DND-41 (cell line): ENCODE data around the gene RBM44.

ENCODE experiments used
- ATAC-seq: fragments of 200-7000 bp; cut with Tn5 transposase; 3 replicates; pipeline ENCODE4 v1.9.1; 2021; ENCODE audit warnings: low read depth; ENCODE audit not compliant: insufficient read depth
- DNase-seq: peaks from one replicate; pipeline ENCODE4 v3.0.0-alpha.2; 2020
- H2AFZ ChIP-seq: 2 replicates; pipeline ENCODE4 v1.6.0; 2012; ENCODE audit warnings: low read depth, low read length
- H3K27ac ChIP-seq: 2 replicates; pipeline ENCODE4 v1.5.1; 2012; ENCODE audit warnings: low read length, inconsistent platforms
- H3K27me3 ChIP-seq: fragments of 200-600 bp; sonication (generic); 2 replicates; pipeline ENCODE4 v1.6.0; 2012; ENCODE audit warnings: low read length, mild to moderate bottlenecking, inconsistent platforms; ENCODE audit not compliant: insufficient read depth, poor library complexity
- H3K36me3 ChIP-seq: 2 replicates; pipeline ENCODE4 v1.5.1; 2012; ENCODE audit warnings: low read length, inconsistent platforms; ENCODE audit not compliant: insufficient read depth
- H3K4me1 ChIP-seq: 2 replicates; pipeline ENCODE4 v1.5.1; 2012; ENCODE audit warnings: mild to moderate bottlenecking, low read length; ENCODE audit not compliant: insufficient read depth
- H3K4me2 ChIP-seq: 2 replicates; pipeline ENCODE4 v1.6.0; 2012; ENCODE audit warnings: mild to moderate bottlenecking, moderate library complexity, low read length, inconsistent platforms; ENCODE audit not compliant: insufficient read depth
- H3K4me3 ChIP-seq, 2 experiments: fragments of 200-600 bp in 1 of 2; shearing (Covaris generic) in 1 of 2; 2 replicates each; pipeline ENCODE4 v1.5.1; 2012 to 2016; ENCODE audit warnings: inconsistent platforms in 2 of 2, low read length in 2 of 2, mild to moderate bottlenecking in 2 of 2, low read depth in 1 of 2, moderate library complexity in 1 of 2
- H3K79me2 ChIP-seq: 2 replicates; pipeline ENCODE4 v1.6.0; 2012; ENCODE audit warnings: low read length, inconsistent platforms; ENCODE audit not compliant: insufficient read depth
- H3K9ac ChIP-seq: 2 replicates; pipeline ENCODE4 v1.6.0; 2012; ENCODE audit warnings: low read depth, mild to moderate bottlenecking, inconsistent platforms, low read length, moderate library complexity
- H3K9me3 ChIP-seq: 2 replicates; pipeline ENCODE4 v1.5.1; 2012; ENCODE audit warnings: low read length, moderate library complexity, mild to moderate bottlenecking, inconsistent platforms; ENCODE audit not compliant: insufficient read depth, severe bottlenecking
- H4K20me1 ChIP-seq: 2 replicates; pipeline ENCODE4 v1.6.0; 2012; ENCODE audit warnings: low read length; ENCODE audit not compliant: insufficient read depth
- CTCF ChIP-seq: IDR thresholded peaks from 2 replicates; pipeline ENCODE4 v1.5.1; 2012; ENCODE audit warnings: borderline replicate concordance, low read length, moderate library complexity, mild to moderate bottlenecking; ENCODE audit not compliant: poor library complexity, severe bottlenecking; ENCODE audit errors: extremely low read depth
- EZH2 ChIP-seq: IDR thresholded peaks from 3 replicates; pipeline ENCODE4 v1.6.1; 2012; ENCODE audit warnings: borderline replicate concordance, low read depth, mild to moderate bottlenecking, moderate library complexity, low read length, inconsistent platforms; ENCODE audit not compliant: severe bottlenecking

The RBM44 gene

GRCh38 chr2:237799060-237799428, 465 bp downstream of the RBM44 start:
- Histone ChIP-seq H3K9ac (no peak overlapping the region), H3K36me3 (no peaks in the 10 kb centered on the region), H3K79me2 (no peaks in the 10 kb centered on the region), H4K20me1 (no peaks in the 10 kb centered on the region), H3K9me3 (no peaks in the 10 kb centered on the region), H3K27ac (no peak overlapping the region), H3K4me1 (no peaks in the 10 kb centered on the region), H3K4me3 (no peak overlapping the region), H2AFZ (no peak overlapping the region), H3K27me3 (no peaks in the 10 kb centered on the region), H3K4me2 (no peak overlapping the region)
- ATAC-seq (no peak), DNase-seq (no peak)
- TF ChIP-seq CTCF (no peak), EZH2 (no peak)

- Histone ChIP-seq H3K4me2 (no peak overlapping the region), H4K20me1 (no peaks in the 10 kb centered on the region), H3K9me3 (no peaks in the 10 kb centered on the region), H3K36me3 (no peaks in the 10 kb centered on the region), H3K4me3 (no peak overlapping the region), H3K79me2 (no peaks in the 10 kb centered on the region), H3K9ac (no peak overlapping the region), H2AFZ (no peak overlapping the region), H3K4me1 (no peaks in the 10 kb centered on the region), H3K27ac (no peak overlapping the region), H3K27me3 (no peaks in the 10 kb centered on the region)
- ATAC-seq (no peak), DNase-seq (no peak)
- TF ChIP-seq EZH2: no peak
- TF ChIP-seq CTCF: no peak
These were observed 2.9 kb downstream of the RBM44 start for GRCh38 chr2:237801466-237801865.

GRCh38 chr2:237806334-237806733, 7.8 kb downstream of the RBM44 start:
- TF ChIP-seq EZH2: no peak
- TF ChIP-seq CTCF: no peak
- Histone ChIP-seq H3K9me3 (no peaks in the 10 kb centered on the region), H3K27ac (no peak overlapping the region), H4K20me1 (no peaks in the 10 kb centered on the region), H3K27me3 (peaks cover 19% of the 10 kb centered on the region), H3K4me1 (no peaks in the 10 kb centered on the region), H2AFZ (no peak overlapping the region), H3K9ac (no peak overlapping the region), H3K36me3 (no peaks in the 10 kb centered on the region), H3K4me3 (no peak overlapping the region), H3K79me2 (no peaks in the 10 kb centered on the region), H3K4me2 (no peak overlapping the region)
- ATAC-seq: no peak
- no peak for DNase-seq

GRCh38 chr2:237815637-237816036, 17.1 kb downstream of the RBM44 start:
- Histone ChIP-seq H3K9ac (no peak overlapping the region), H3K79me2 (no peaks in the 10 kb centered on the region), H4K20me1 (no peaks in the 10 kb centered on the region), H3K36me3 (no peaks in the 10 kb centered on the region), H3K4me3 (no peak overlapping the region), H3K27me3 (peaks cover 14% of the 10 kb centered on the region), H3K27ac (no peak overlapping the region), H3K4me2 (no peak overlapping the region), H3K9me3 (no peaks in the 10 kb centered on the region), H2AFZ (no peak overlapping the region), H3K4me1 (no peaks in the 10 kb centered on the region)
- ATAC-seq: no peak
- no peak for TF ChIP-seq EZH2
- TF ChIP-seq CTCF: no peak
- DNase-seq: no peak
